ENCODE data around the gene OR7G3.

OR7G3 gene

DNA sequence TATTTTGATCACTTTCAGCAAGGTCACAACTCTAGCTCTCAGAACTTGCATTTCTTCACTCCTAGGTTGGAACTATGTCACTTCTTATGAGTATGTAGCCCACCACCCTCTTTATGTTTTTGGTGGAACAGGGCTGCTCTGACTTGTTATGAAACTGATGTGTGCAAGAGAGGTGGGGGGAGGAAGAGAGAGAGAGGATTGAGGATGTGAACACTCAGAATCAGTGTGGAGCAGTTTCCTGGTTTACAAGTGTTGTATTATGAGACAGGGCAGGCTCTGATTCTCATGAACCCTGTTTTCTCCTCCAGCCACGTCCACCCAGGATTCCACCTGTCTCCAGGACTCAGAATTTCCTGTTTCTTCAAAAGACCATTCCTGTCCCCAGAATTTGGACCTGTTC is 29.6 kb upstream of the OR7G3 start:
- no peak overlapping the region for H3K4me3 ChIP-seq (ENCODE audit: low read length)
- no peak for DNase-seq (ENCODE audit: low read depth)
- TF ChIP-seq, protein P1, sequence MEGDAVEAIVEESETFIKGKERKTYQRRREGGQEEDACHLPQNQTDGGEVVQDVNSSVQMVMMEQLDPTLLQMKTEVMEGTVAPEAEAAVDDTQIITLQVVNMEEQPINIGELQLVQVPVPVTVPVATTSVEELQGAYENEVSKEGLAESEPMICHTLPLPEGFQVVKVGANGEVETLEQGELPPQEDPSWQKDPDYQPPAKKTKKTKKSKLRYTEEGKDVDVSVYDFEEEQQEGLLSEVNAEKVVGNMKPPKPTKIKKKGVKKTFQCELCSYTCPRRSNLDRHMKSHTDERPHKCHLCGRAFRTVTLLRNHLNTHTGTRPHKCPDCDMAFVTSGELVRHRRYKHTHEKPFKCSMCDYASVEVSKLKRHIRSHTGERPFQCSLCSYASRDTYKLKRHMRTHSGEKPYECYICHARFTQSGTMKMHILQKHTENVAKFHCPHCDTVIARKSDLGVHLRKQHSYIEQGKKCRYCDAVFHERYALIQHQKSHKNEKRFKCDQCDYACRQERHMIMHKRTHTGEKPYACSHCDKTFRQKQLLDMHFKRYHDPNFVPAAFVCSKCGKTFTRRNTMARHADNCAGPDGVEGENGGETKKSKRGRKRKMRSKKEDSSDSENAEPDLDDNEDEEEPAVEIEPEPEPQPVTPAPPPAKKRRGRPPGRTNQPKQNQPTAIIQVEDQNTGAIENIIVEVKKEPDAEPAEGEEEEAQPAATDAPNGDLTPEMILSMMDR (IDR thresholded peaks at IDR 0.05; ENCODE audit: insufficient read depth, low read depth, low read length, missing control alignments), result no peak

DNA sequence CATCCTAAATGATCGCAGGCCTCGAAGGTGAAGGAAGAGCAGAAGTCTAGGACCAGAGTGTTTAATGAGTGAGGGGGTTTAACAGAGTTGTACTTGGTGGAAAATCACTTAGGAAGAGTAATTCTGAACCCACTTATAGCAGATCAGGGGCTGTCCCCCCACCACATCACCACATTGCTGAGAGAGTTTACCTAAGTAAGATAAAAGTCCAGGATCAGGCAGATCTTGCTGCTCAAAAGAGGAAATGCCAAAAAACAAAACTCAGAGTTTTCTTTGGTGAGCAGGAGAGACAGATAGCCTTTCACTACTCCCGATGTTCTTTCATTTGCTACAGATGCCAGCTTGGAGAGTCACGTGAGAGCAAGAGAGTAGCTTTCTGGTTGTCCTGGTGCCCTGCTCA is 28.8 kb upstream of the OR7G3 start:
- H3K4me3 ChIP-seq (ENCODE audit: low read length), result no peak overlapping the region
- TF ChIP-seq, protein P1 (IDR thresholded peaks at IDR 0.05; ENCODE audit: insufficient read depth, low read depth, low read length, missing control alignments), result no peak
- DNase-seq (ENCODE audit: low read depth), result no peak

DNA sequence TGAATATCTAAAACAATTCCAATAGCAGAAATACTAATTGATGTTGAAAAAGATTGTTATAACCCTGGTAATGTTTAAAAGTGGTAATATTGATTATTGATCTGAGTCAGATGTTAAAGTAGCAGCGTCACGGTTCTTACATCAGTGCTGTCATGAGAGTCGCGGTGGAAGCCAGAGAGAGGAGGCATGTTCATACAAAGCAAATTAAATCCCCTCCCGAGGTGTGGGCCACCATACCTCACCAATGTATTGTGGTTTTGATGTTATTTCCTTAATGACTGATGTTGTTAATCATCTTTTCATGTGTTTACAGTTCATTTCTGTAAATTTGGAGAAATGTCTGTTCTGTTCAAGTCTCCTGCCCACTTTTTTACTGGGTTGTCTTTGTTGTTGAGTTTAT is 24.6 kb upstream of the OR7G3 start:
- TF ChIP-seq, protein P1 (IDR thresholded peaks at IDR 0.05; ENCODE audit: insufficient read depth, low read depth, low read length, missing control alignments), result no peak
- H3K4me3 ChIP-seq (ENCODE audit: low read length), result no peak overlapping the region
- peak; percentile 44 for DNase-seq (ENCODE audit: low read depth)

DNA sequence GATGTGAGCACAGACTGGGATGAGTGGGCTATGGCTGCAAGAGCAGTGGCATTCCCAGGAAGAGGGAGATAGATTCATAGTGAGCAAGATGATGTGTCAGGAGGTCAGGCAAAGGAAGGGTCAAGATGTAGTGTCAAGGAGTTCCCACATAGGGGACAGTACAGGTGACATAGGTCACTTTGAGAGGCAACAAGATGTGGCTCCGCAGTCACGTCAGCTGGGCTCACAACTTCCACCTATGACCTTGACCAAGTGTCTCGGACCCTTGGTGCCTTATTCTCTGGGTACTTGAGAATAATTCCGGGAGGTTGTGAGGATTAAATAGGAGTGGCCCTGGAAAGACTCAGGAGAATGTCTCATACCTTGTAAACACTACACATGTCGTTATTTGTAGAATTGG is 23.9 kb upstream of the OR7G3 start:
- no peak for DNase-seq (ENCODE audit: low read depth)
- TF ChIP-seq, protein P1 (IDR thresholded peaks at IDR 0.05; ENCODE audit: insufficient read depth, low read depth, low read length, missing control alignments), result no peak
- H3K4me3 ChIP-seq (ENCODE audit: low read length), result no peak overlapping the region

DNA sequence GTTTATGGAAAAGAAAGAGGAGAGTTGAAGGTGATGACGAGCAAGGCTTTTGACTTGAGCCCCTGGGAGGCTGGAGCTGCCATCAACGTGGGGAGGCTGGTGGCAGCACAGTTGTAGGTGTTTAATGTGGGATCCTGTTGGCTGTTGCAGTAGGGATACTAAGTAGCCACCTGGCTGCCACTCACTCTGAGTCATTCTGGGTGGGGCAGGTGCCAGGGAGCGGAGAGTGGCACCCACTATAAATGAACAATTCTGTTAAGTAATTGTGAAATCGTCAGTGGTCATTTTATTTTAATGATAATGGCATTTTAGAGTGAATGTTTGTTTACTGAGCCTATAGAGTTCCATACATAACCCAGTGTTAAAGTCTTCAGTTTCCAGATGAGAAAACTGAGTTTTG is 23.2 kb upstream of the OR7G3 start:
- DNase-seq (ENCODE audit: low read depth), result peak; percentile 61
- no peak overlapping the region for H3K4me3 ChIP-seq (ENCODE audit: low read length)
- TF ChIP-seq, protein P1 (IDR thresholded peaks at IDR 0.05; ENCODE audit: insufficient read depth, low read depth, low read length, missing control alignments), result no peak

DNA sequence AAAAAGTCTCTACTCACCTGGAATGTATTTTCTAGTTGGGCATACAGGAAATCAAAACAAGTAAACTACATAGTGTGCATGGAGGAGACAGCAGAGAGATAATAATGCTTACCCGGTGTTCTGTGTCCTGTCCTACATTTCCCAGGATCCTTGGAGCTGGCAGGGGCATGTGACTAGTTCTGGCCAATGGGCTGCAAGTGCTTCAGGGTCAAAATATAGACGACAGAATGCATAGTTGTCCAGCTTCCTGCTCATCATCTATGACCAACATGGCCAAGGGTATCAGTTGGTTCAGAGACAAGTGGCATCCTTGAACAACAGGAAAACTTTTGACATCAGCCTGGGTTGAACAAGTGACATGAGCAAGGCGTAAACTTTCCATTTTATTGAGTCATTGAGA is 21.9 kb upstream of the OR7G3 start:
- no peak for DNase-seq (ENCODE audit: low read depth)
- TF ChIP-seq, protein P1 (IDR thresholded peaks at IDR 0.05; ENCODE audit: insufficient read depth, low read depth, low read length, missing control alignments), result no peak
- H3K4me3 ChIP-seq (ENCODE audit: low read length), result no peak overlapping the region

DNA sequence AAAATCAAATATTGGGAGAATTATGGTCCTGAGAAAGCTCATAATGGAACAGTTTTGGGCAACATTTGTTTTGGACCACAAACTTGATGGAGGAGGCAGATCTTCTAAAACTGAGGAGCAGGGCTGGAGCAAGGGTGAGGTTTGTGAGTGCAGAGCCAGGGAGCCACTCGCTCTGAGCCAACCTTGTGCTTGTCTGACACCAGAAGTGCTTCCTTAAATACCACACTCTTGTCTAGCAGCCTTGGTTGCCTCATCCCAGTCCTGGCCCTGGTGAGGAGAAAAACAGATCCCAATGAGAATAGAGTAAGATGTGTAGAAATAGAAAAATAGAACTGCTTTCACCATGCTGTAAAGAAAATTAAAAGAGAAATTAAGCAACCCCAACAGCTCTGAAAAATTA is 20.1 kb upstream of the OR7G3 start:
- DNase-seq (ENCODE audit: low read depth), result no peak
- TF ChIP-seq, protein P1 (IDR thresholded peaks at IDR 0.05; ENCODE audit: insufficient read depth, low read depth, low read length, missing control alignments), result no peak
- H3K4me3 ChIP-seq (ENCODE audit: low read length), result no peak overlapping the region
